AG09319 (cell line): ENCODE measurements around the gene RNF167.

Experiments
- DNase-seq: peaks from one replicate; pipeline ENCODE4 v3.0.0-alpha.2; 2010; ENCODE audit warnings: low read depth; ENCODE audit errors: extremely low read depth
- TF ChIP-seq, protein P1 (sequence below): IDR thresholded peaks from 2 replicates; pipeline ENCODE4 v1.5.1; 2011; ENCODE audit warnings: low read depth, mild to moderate bottlenecking, inconsistent platforms, low read length, moderate library complexity

Gene RNF167

GRCh38 chr17:4939796-4940554 lies at the start of gene RNF167, which contains the start of gene SLC25A11:
TSS of gene RNF167 (plus strand) at chr17:4940268. CDS start at chr17:4940910, 642 bp downstream.
TSS of gene SLC25A11 (minus strand) at chr17:4940046. CDS start at chr17:4939910, 136 bp downstream.
- peak; percentile 99 for DNase-seq
- TF ChIP-seq, protein P1, sequence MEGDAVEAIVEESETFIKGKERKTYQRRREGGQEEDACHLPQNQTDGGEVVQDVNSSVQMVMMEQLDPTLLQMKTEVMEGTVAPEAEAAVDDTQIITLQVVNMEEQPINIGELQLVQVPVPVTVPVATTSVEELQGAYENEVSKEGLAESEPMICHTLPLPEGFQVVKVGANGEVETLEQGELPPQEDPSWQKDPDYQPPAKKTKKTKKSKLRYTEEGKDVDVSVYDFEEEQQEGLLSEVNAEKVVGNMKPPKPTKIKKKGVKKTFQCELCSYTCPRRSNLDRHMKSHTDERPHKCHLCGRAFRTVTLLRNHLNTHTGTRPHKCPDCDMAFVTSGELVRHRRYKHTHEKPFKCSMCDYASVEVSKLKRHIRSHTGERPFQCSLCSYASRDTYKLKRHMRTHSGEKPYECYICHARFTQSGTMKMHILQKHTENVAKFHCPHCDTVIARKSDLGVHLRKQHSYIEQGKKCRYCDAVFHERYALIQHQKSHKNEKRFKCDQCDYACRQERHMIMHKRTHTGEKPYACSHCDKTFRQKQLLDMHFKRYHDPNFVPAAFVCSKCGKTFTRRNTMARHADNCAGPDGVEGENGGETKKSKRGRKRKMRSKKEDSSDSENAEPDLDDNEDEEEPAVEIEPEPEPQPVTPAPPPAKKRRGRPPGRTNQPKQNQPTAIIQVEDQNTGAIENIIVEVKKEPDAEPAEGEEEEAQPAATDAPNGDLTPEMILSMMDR: no peak

DNA sequence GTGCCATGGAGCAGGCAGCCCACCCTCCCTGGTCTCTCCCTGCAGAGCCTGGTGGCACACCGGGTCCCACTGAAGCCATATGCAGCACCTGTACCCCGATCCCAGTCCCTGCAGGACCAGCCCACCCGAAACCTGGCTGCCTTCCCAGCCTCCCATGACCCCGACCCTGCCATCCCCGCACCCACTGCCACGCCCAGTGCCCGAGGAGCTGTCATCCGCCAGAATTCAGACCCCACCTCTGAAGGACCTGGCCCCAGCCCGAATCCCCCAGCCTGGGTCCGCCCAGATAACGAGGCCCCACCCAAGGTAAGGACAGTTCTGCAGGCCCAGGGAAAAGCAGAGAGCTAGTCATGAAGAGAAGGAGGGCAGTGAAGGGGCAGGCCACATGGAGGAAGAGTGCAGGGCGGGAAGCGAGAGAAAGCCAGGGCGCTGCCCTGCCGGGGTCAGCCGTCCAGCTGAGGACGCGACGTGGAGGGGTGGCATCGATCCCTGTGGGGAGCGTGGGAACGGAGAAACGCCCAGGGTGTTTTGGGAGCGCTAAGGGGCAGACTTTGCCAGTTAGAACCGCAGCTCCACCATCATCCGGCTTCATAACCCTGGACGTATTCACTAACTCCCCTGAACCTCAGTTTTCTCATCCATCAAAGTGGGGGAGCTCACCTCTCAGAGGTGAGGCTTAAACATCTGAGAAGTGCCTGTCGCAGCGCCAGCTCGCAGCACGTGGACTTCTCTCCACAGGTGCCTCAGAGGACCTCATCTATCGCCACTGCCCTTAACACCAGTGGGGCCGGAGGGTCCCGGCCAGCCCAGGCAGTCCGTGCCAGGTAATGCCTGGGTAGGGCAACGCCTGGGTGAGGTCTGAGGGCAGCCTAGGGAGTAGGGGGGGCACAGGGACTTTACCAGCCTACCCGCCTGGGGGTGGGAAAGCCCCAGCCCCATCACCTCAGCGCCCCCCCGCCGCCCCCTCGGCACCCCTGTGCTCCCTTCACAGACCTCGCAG lies 48.4 kb upstream of the RNF167 start:
- DNase-seq: no peak
- TF ChIP-seq, protein P1: no peak

- TF ChIP-seq, protein P1: no peak
- DNase-seq: no peak
These were observed 47.4 kb upstream of the RNF167 start for GRCh38 chr17:4892499-4893221.

- DNase-seq: no peak
- TF ChIP-seq, protein P1: no peak
These were observed 46.8 kb upstream of the RNF167 start for GRCh38 chr17:4893272-4893671.

GRCh38 chr17:4893721-4894560 lies 46.1 kb upstream of the RNF167 start:
- no peak for DNase-seq

GRCh38 chr17:4895121-4895520 lies 44.9 kb upstream of the RNF167 start:
- DNase-seq: no peak
- TF ChIP-seq, protein P1: no peak

More at GRCh38 chr17:4893721-4894560, 46.1 kb upstream of the RNF167 start:
- TF ChIP-seq, protein P1: no peak
